ENCODE results near the gene VILL. TPM values are rescaled to one million over a fixed set of nuclear protein-coding genes. Genes with fewer than 3 reads are reported as not detected.

The VILL gene
- 0.13 and 0.16 TPM in 2 replicates for total RNA-seq (2014; rRNA removed; shearing (Covaris generic))

DNA sequence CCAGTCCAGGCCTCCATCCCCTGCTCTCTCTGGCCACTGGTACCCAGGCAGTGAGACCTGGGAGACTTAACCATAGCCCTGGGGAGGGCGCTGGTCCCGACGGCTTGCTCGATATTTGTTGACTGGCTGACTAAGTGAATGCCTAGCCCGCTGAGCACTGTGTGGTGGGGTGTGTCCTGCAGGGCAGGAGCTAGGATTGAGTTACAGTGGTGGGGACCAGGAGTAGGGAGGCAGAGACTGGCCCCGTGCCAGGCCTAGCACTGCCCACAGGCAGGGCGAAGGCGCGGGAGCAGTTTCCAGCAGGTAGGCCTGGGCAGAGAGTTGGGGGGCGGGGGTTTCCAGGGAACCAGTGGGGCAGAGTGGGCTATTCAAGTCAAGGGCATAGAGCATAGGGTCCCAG is at the start of gene VILL:
Gene VILL (plus strand): TSS at position 260 of the 400 bp plus-strand sequence. CDS start 2,887 bp downstream, outside the sequence.
- Histone ChIP-seq H3K27ac (no peak within 1 kb of the TSS), H3K4me1 (replicated peaks) (no peaks in the 10 kb centered on the region), H3K4me3 (no peak within 1 kb of the TSS), H3K9me3 (replicated peaks) (no peaks in the 10 kb centered on the region), H3K36me3 (no peaks in the 10 kb centered on the region), H3K27me3 (replicated peaks) (no peaks in the 10 kb centered on the region)
- no peak for DNase-seq (ENCODE audit: low read depth in 1 of 2, low spot score in 2 of 2)

DNA sequence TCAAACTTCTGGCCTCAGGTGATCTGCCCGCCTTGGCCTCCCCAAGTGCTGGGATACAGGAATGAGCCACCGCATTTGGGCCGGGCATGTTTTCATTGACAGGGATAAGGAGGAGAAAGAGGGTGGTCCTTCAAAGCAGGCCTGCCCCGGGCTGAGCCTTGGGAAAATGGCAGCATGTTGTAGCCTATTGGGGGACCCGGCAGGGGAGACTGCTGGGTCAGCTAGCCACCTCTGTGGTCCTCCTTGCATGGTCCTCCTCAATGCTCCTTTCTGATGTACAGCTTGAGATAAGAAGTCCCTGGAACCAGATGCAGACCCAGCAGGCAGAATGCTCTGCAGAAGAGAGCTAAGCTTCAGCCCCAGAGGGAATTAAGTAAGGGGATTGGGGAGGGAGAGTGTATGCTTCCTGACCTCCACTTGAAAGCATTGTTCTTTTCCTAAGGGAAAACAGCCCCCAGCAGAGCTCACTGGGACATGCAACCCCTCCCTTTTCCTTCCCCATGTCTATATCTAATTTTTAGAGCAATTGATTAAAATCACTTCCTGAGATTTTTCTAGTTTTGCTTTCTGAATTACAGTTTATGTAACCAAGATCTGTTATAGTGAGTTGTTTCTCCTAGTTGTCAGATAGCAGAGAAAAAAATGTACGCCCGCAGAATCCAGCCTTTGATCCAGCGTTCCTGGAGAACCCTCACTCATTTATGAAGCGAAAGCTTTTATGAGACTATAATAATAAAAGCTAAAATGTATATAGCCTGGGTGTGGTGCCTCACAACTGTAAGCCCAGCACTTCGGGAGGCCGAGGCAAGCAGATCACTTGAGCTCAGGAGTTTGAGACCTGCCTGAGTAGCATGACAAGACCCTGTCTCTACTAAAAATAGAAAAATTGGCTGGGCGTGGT is 48.7 kb upstream of the VILL start:
- no peak overlapping the region for H3K4me3 ChIP-seq
- DNase-seq (ENCODE audit: low read depth in 1 of 2, low spot score in 2 of 2), result no peak

DNA sequence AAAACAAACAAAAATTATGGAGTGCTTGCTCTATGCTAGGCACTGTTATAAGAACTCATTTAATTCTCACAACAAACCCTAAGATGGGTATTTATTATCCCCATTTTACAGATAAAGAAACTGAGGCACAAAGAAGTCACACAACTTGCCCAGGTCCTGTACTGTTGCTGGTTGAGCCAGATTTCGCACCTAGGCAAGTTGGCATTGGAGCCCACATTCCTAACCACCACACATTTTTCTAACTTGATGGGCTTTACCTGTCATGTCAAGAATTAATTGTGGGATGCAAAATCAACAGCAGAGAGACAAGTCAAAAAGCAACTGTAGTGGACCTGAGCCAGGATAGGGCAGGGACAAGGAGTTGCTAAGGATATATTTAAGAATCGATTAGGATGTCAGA is 47.9 kb upstream of the VILL start:
- H3K27ac ChIP-seq, result no peak overlapping the region
- H3K27me3 ChIP-seq (replicated peaks), result no peaks in the 10 kb centered on the region
- no peaks in the 10 kb centered on the region for H3K9me3 ChIP-seq (replicated peaks)
- H3K4me1 ChIP-seq (replicated peaks), result peaks cover 86% of the 10 kb centered on the region
- H3K4me3 ChIP-seq, result no peak overlapping the region
- no peak for DNase-seq (ENCODE audit: low read depth in 1 of 2, low spot score in 2 of 2)
- no peaks in the 10 kb centered on the region for H3K36me3 ChIP-seq

More for the DNA sequence above, 48.7 kb upstream of the VILL start:
- Histone ChIP-seq H3K9me3 (replicated peaks) (no peaks in the 10 kb centered on the region), H3K27ac (no peak overlapping the region), H3K27me3 (replicated peaks) (no peaks in the 10 kb centered on the region), H3K36me3 (no peaks in the 10 kb centered on the region), H3K4me1 (replicated peaks) (peaks cover 86% of the 10 kb centered on the region)

DNA sequence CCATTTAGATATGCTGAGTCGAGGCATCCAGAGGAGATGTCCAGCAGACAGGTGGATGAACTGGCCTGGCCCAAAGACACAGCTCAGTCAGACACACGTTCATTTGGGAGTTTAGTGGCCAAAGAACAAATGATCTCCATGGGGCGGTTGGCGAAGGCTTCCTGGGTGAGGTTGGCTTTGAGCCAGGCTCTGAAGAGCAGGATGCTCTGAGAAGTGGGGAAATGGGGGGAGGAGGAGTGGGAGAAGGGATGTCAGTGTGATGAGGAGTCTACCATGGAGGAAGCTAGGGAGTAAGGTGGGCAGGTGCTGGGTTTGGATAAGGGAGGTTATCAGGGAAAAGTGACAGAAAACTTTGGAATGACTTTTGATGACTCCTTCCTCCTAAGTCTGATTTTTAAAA is 47.5 kb upstream of the VILL start:
- Histone ChIP-seq H3K27me3 (replicated peaks) (no peaks in the 10 kb centered on the region), H3K9me3 (replicated peaks) (no peaks in the 10 kb centered on the region), H3K27ac (no peak overlapping the region), H3K4me3 (no peak overlapping the region), H3K4me1 (replicated peaks) (peaks cover 85% of the 10 kb centered on the region), H3K36me3 (no peaks in the 10 kb centered on the region)
- no peak for DNase-seq (ENCODE audit: low read depth in 1 of 2, low spot score in 2 of 2)

DNA sequence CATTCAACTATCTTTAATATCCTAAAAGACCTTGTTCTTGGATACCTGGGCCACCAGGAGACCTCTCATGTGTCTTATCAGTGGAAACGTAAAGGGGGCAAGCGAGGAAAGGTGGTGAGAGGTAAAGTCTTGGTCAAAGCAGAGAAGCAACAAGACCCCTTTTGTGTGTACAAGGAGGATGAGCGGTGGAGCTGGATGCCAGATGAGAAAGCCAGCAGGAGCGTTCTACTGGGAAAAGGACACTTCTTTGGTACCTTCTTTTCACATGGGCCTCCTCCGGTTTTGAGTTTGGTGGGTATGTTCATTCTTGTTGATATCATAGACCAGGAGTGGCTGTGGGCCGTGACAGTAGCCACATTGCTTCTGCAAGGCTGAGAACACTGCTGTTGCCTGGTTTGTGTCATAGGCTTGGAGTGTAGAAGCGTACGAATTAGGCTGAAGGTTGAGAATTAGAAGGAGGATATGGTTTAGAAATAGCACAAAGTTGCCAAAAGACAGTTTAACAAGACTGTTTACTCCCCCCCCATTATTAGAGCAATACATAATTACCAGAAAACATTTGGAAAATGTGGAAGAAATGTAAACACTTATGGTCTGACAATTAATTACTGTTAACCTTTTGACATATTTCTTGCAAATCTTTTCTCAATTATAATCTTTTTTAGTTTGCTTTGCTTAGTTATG is 46.8 kb upstream of the VILL start:
- no peak overlapping the region for H3K4me3 ChIP-seq
- no peaks in the 10 kb centered on the region for H3K9me3 ChIP-seq (replicated peaks)
- peaks cover 80% of the 10 kb centered on the region for H3K4me1 ChIP-seq (replicated peaks)
- H3K27ac ChIP-seq, result peak overlapping the region; percentile 91; the same call in 1 of the 2 replicates
- no peak for DNase-seq (ENCODE audit: low read depth in 1 of 2, low spot score in 2 of 2)
- H3K27me3 ChIP-seq (replicated peaks), result no peaks in the 10 kb centered on the region
- no peaks in the 10 kb centered on the region for H3K36me3 ChIP-seq

DNA sequence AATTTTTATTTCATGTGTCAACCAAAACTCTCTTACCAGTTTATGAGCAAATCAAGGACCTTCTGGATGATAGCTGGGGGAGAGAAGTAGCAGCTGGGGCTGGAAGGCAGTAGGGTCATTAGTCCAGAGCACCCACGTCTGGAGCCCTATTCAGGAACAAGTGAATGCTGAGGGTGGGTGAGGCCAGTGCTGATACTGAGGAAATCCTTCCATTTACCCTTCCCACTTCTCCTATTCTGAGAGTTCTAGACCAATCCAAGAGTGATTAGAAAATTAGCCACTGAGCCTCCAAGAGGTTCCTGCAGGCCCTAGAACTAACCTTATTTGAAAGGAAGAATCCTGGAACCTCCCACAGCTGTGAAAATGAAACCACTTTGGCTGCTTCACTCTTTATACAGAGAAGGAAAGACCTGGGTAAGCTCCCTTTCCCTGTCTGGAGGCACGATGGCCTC is 46.2 kb upstream of the VILL start:
- Histone ChIP-seq H3K27ac (peak overlapping the region; percentile 91), H3K4me1 (replicated peaks) (peaks cover 79% of the 10 kb centered on the region)

DNA sequence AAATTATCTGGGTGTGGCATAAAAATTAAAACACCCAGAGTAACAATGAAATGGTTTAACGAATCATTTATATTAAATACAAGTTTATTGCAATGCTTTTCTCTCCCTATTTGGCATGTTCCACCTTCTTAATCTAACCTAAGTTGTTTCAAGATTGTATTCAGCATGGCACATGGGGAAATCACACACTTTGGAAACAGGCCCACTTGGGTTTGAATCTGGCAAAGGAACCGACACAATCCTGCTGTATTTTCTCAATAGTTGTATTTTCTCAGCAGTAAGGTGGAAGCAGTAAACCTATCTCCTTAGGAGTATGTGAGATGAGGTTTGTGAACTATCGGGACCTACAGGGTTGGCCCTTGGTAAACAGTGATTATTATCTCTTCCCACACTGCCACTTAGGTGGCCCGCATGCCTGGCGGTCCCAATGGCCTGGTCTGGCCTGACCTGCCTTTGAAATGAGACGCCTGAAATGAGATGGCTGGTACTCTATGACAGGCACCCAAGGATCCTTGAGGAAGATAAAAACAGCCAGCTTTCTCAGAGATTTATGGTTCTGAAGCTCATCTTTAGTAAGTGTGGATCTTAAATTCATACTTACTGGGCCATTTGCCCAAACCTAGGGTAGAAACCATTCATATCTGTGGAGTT is 45.3 kb upstream of the VILL start:
- no peaks in the 10 kb centered on the region for H3K27me3 ChIP-seq (replicated peaks)
- H3K27ac ChIP-seq, result peak overlapping the region; percentile 91
- DNase-seq (ENCODE audit: low read depth in 1 of 2, low spot score in 2 of 2), result peak; percentile 74 to 82
- H3K9me3 ChIP-seq (replicated peaks), result no peaks in the 10 kb centered on the region
- H3K4me1 ChIP-seq (replicated peaks), result peaks cover 81% of the 10 kb centered on the region
- H3K36me3 ChIP-seq, result 0 out of 2 replicates have a peak, but pooled peaks cover 3% of the 10 kb centered on the region
- no peak overlapping the region for H3K4me3 ChIP-seq

More for the DNA sequence above, 46.2 kb upstream of the VILL start:
- no peaks in the 10 kb centered on the region for H3K27me3 ChIP-seq (replicated peaks)
- no peak overlapping the region for H3K4me3 ChIP-seq
- DNase-seq (ENCODE audit: low read depth in 1 of 2, low spot score in 2 of 2), result peak in 1 of 2 experiments; percentile 35
- no peaks in the 10 kb centered on the region for H3K9me3 ChIP-seq (replicated peaks)
- H3K36me3 ChIP-seq, result 0 out of 2 replicates have a peak, but pooled peaks cover 3% of the 10 kb centered on the region

DNA sequence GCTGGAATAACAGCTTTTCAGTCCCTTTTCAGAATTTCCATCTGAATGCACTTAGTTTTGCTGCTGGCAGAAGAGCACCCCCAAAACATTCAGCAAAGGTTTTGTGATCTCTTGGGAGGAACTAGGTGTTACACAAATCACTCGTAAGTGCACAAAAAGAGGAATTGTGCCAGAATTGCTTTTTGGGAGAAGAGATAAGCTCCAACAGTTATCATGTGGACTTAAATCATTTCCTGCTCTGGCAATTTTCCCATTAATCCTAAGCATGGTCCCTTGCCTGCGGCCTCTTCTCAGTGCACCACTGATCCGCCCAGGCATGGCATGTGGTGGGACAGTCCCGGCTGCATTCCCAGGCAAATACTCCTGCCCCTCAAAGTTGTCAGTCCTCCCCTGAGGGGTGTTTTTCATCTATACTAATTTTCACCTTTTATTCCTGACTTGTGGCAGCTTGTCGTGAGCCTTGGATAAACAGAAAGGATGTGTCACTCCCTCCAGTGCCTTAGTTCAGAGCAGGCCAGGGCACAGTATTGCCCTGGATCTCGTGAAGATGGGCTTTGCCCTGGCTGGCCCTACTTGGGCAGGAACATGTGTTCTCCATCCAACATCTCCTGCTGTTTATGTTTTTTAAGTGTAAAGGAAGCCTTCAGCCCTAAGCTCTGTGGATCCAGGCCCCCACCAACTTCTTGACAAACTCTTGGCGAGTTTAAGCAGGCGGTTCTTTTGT is 44.6 kb upstream of the VILL start:
- DNase-seq (ENCODE audit: low read depth in 1 of 2, low spot score in 2 of 2), result peak; percentile 84 to 91
- Histone ChIP-seq H3K4me3 (no peak overlapping the region), H3K9me3 (replicated peaks) (no peaks in the 10 kb centered on the region), H3K27me3 (replicated peaks) (no peaks in the 10 kb centered on the region), H3K4me1 (replicated peaks) (peaks cover 86% of the 10 kb centered on the region), H3K36me3 (0 out of 2 replicates have a peak, but pooled peaks cover 3% of the 10 kb centered on the region), H3K27ac (peak overlapping the region; percentile 91)

DNA sequence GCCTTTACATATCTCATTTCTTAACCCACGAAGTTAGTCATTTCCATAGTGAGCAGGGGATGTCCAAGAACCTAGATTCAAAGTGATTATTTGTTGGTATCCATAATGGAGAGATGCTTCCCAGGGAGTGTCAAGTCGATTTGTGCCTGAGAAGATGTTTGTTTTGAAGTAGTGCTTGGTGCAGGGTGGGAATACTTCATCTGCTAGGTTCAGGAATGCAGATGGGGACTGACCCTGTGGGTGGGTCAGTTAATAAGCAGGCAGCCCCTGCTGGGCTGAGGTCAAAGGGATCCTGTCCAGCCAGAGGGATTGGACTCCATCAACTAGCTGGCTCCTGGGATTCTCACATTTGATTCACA is 44.1 kb upstream of the VILL start:
- DNase-seq (ENCODE audit: low read depth in 1 of 2, low spot score in 2 of 2), result no peak
- no peak overlapping the region for H3K4me3 ChIP-seq
- 0 out of 2 replicates have a peak, but pooled peaks cover 3% of the 10 kb centered on the region for H3K36me3 ChIP-seq
- H3K27me3 ChIP-seq (replicated peaks), result no peaks in the 10 kb centered on the region
- peaks cover 88% of the 10 kb centered on the region for H3K4me1 ChIP-seq (replicated peaks)
- no peaks in the 10 kb centered on the region for H3K9me3 ChIP-seq (replicated peaks)
- H3K27ac ChIP-seq, result peak overlapping the region; percentile 91

DNA sequence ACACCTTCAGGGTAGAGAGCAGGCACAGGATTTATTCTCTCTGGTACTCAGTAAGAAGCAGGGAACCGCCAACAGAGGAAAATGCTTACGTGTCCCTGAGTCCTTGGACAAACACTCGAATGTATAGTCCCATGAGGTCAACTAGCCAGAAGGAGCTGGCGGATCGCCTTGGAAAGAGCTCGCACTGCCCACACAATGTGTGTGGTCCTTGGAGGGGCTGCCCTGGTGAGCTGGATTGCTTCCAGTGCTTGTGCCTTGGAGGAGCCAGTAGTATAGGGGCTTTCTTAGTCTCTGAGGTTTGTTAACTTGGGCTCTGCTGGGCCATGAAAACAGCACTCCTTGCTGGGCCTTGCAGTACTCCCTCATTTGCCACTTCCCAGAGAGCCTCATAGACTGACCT is 40.7 kb upstream of the VILL start:
- Histone ChIP-seq H3K27me3 (replicated peaks) (no peaks in the 10 kb centered on the region), H3K4me1 (replicated peaks) (peaks cover 67% of the 10 kb centered on the region), H3K27ac (peak overlapping the region; percentile 41), H3K4me3 (no peak overlapping the region), H3K9me3 (replicated peaks) (no peaks in the 10 kb centered on the region), H3K36me3 (peaks cover 7% of the 10 kb centered on the region)
- DNase-seq (ENCODE audit: low read depth in 1 of 2, low spot score in 2 of 2), result peak; percentile 92 to 94

DNA sequence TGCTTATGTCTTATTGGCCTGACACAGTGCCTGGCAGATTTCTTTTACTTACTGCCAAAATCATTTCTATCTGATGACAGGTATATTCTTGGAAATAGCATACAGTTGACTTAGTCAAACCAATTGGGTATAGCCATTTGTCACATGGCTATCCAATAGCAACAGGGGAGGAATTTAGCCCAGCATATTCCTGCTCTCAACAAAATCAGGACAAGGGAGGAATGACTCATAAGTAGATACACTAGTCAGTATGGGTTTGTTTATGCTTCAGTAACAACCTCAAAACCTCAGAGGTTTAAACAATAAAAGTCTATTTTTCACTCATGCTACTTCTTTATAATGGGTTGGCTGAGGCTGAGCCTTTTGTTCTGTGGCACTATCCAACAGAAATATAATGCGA is 38.0 kb upstream of the VILL start:
- no peaks in the 10 kb centered on the region for H3K9me3 ChIP-seq (replicated peaks)
- no peaks in the 10 kb centered on the region for H3K27me3 ChIP-seq (replicated peaks)
- no peak overlapping the region for H3K4me3 ChIP-seq
- H3K4me1 ChIP-seq (replicated peaks), result peaks cover 56% of the 10 kb centered on the region
- no peak overlapping the region for H3K27ac ChIP-seq
- H3K36me3 ChIP-seq, result peaks cover 9% of the 10 kb centered on the region
- DNase-seq (ENCODE audit: low read depth in 1 of 2, low spot score in 2 of 2), result peak in 1 of 2 experiments; percentile 50

DNA sequence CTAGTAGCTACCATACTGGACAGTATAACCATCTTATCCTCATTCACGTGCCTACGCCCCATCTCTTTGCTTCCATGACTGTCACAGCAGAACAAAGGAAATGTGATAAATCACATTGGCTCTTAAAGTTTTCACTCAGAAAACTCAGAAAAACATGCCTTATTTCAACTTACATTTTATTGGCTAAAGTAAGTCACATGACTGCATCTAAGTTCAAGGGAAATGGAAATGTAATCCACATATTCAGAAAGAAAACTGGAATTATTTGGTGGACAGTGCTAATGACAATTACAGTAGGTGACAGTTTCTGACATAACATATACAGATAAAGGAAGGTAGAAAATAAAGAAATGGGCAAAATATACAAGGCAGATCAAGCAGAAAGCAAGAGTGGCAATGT is 37.4 kb upstream of the VILL start:
- no peak overlapping the region for H3K27ac ChIP-seq
- H3K36me3 ChIP-seq, result peaks cover 9% of the 10 kb centered on the region
- no peaks in the 10 kb centered on the region for H3K9me3 ChIP-seq (replicated peaks)
- H3K4me1 ChIP-seq (replicated peaks), result peaks cover 51% of the 10 kb centered on the region
- H3K4me3 ChIP-seq, result no peak overlapping the region
- no peak for DNase-seq (ENCODE audit: low read depth in 1 of 2, low spot score in 2 of 2)
- no peaks in the 10 kb centered on the region for H3K27me3 ChIP-seq (replicated peaks)

Data from SJSA1 (cell line).